Tibial nerve (tissue), 3 donors: ENCODE results near the gene DNAJB1.

ENCODE experiments used
- CTCF ChIP-seq, 5 experiments: fragments of 200-600 bp in 3 of 5; fragments of 450-650 bp in 2 of 5; sonication (generic) in 3 of 5; IDR thresholded peaks; one replicate each; pipeline ENCODE4 v1.5.1; 2016 to 2019; ENCODE audit warnings: antibody characterized with exemption in 5 of 5, mild to moderate bottlenecking in 3 of 5, moderate library complexity in 2 of 5
- POLR2A ChIP-seq, 2 donors: fragments of 450-650 bp; IDR thresholded peaks; one replicate each; pipeline ENCODE4 v1.6.1; 2017; ENCODE audit warnings: antibody characterized with exemption in 2 of 2, mild to moderate bottlenecking in 2 of 2, moderate library complexity in 2 of 2

GRCh38 chr19:14553042-14553938 lies 35.1 kb upstream of the DNAJB1 start:
- TF ChIP-seq CTCF (IDR thresholded peaks at IDR 0.05) (no peak), POLR2A (IDR thresholded peaks at IDR 0.05) (no peak)
